ENCODE measurements around the gene BRINP3. TPM values are rescaled to one million over a fixed set of nuclear protein-coding genes. Genes with fewer than 3 reads are reported as not detected.

The BRINP3 gene
- total RNA-seq, 3 donors from 2014 or later (not counting 1 experiment from before 2014, with no cell fraction given): not detected

GRCh38 chr1:190312763-190313162, 164.9 kb downstream of the BRINP3 start:
- no peak overlapping the region for H3K27ac Mint-ChIP-seq
- TF ChIP-seq CTCF (IDR thresholded peaks at IDR 0.05): no peak
- DNase-seq (no peak), ATAC-seq (no peak)
- H3K27me3 ChIP-seq (ENCODE audit: control insufficient read depth, insufficient read depth, low read length): no peaks in the 10 kb centered on the region
- H3K9me3 Mint-ChIP-seq: peaks cover 8 to 19% of the 10 kb centered on the region in 2 donors
- no peaks in the 10 kb centered on the region for H3K4me1 ChIP-seq (ENCODE audit: control insufficient read depth, insufficient read depth, low read length)
- H3K36me3 Mint-ChIP-seq: peaks cover 5% of the 10 kb centered on the region
- no peak overlapping the region for H3K4me3 Mint-ChIP-seq
- H3K4me1 Mint-ChIP-seq: no peaks in the 10 kb centered on the region
- H3K27ac ChIP-seq (ENCODE audit: low read length): no peak overlapping the region
- H3K27me3 Mint-ChIP-seq (ENCODE audit: low read depth in 2 of 2): no peaks in the 10 kb centered on the region
- no peak overlapping the region for H3K4me3 ChIP-seq (ENCODE audit: low read length)
- intact Hi-C loops (cut with micrococcal nuclease): no loop called here
- no CpG with 5 or more reads among the region's 1 CpG for whole genome bisulfite sequencing (ENCODE audit: insufficient coverage)
- no peaks in the 10 kb centered on the region for H3K9me3 ChIP-seq (ENCODE audit: control insufficient read depth, insufficient read depth, low read length)
- H3K36me3 ChIP-seq (ENCODE audit: control insufficient read depth, insufficient read depth, low read length): no peaks in the 10 kb centered on the region

GRCh38 chr1:190303501-190303900, 174.2 kb downstream of the BRINP3 start:
- Mint-ChIP-seq H3K27me3 (ENCODE audit: low read depth in 2 of 2) (no peaks in the 10 kb centered on the region), H3K27ac (no peak overlapping the region), H3K9me3 (peaks cover 10 to 18% of the 10 kb centered on the region in 2 donors), H3K36me3 (peaks cover 9% of the 10 kb centered on the region), H3K4me3 (no peak overlapping the region), H3K4me1 (no peaks in the 10 kb centered on the region)
- Histone ChIP-seq H3K36me3 (ENCODE audit: control insufficient read depth, insufficient read depth, low read length) (no peaks in the 10 kb centered on the region), H3K4me1 (ENCODE audit: control insufficient read depth, insufficient read depth, low read length) (no peaks in the 10 kb centered on the region), H3K9me3 (ENCODE audit: control insufficient read depth, insufficient read depth, low read length) (no peaks in the 10 kb centered on the region), H3K4me3 (ENCODE audit: low read length) (no peak overlapping the region), H3K27me3 (ENCODE audit: control insufficient read depth, insufficient read depth, low read length) (no peaks in the 10 kb centered on the region), H3K27ac (ENCODE audit: low read length) (no peak overlapping the region)
- intact Hi-C loops (cut with micrococcal nuclease): no loop called here
- DNase-seq (no peak), ATAC-seq (no peak)
- no peak for TF ChIP-seq CTCF (IDR thresholded peaks at IDR 0.05)

- Histone ChIP-seq H3K27ac (ENCODE audit: low read length) (no peak overlapping the region), H3K27me3 (ENCODE audit: control insufficient read depth, insufficient read depth, low read length) (no peaks in the 10 kb centered on the region), H3K36me3 (ENCODE audit: control insufficient read depth, insufficient read depth, low read length) (no peaks in the 10 kb centered on the region), H3K4me1 (ENCODE audit: control insufficient read depth, insufficient read depth, low read length) (no peaks in the 10 kb centered on the region), H3K9me3 (ENCODE audit: control insufficient read depth, insufficient read depth, low read length) (peaks cover 12% of the 10 kb centered on the region), H3K4me3 (ENCODE audit: low read length) (no peak overlapping the region)
- ATAC-seq: no peak
- Mint-ChIP-seq H3K27ac (no peak overlapping the region), H3K27me3 (ENCODE audit: low read depth in 2 of 2) (no peaks in the 10 kb centered on the region), H3K9me3 (peaks cover 15 to 19% of the 10 kb centered on the region in 2 donors), H3K36me3 (no peaks in the 10 kb centered on the region), H3K4me3 (no peak overlapping the region), H3K4me1 (no peaks in the 10 kb centered on the region)
- no CpG with 5 or more reads among the region's 2 CpGs for WGBS (ENCODE audit: insufficient coverage)
- no peak for TF ChIP-seq CTCF (IDR thresholded peaks at IDR 0.05)
- DNase-seq: no peak
- intact Hi-C loops (cut with micrococcal nuclease): no loop called here
Measured at GRCh38 chr1:190296453-190296852, 181.2 kb downstream of the BRINP3 start.

GRCh38 chr1:190289897-190290296, 187.8 kb downstream of the BRINP3 start:
- WGBS (ENCODE audit: insufficient coverage): no CpG with 5 or more reads among the region's 2 CpGs
- Mint-ChIP-seq H3K27ac (no peak overlapping the region), H3K27me3 (ENCODE audit: low read depth in 2 of 2) (no peaks in the 10 kb centered on the region), H3K36me3 (no peaks in the 10 kb centered on the region), H3K4me3 (no peak overlapping the region), H3K9me3 (peaks cover 12 to 20% of the 10 kb centered on the region in 2 donors), H3K4me1 (no peaks in the 10 kb centered on the region)
- no peaks in the 10 kb centered on the region for H3K27me3 ChIP-seq (ENCODE audit: control insufficient read depth, insufficient read depth, low read length)
- H3K9me3 ChIP-seq (ENCODE audit: control insufficient read depth, insufficient read depth, low read length): peaks cover 8% of the 10 kb centered on the region
- H3K27ac ChIP-seq (ENCODE audit: low read length): no peak overlapping the region
- intact Hi-C loops (cut with micrococcal nuclease): no loop called here
- no peak for TF ChIP-seq CTCF (IDR thresholded peaks at IDR 0.05)
- no peaks in the 10 kb centered on the region for H3K36me3 ChIP-seq (ENCODE audit: control insufficient read depth, insufficient read depth, low read length)
- ATAC-seq (no peak), DNase-seq (no peak)
- no peaks in the 10 kb centered on the region for H3K4me1 ChIP-seq (ENCODE audit: control insufficient read depth, insufficient read depth, low read length)
- H3K4me3 ChIP-seq (ENCODE audit: low read length): no peak overlapping the region

All from natural killer cell (primary cell).